ENCODE results near the gene UBAC2. TPM values are rescaled to one million over a fixed set of nuclear protein-coding genes. Genes with fewer than 3 reads are reported as not detected.

The UBAC2 gene
- total and polyA plus RNA-seq, 4 donors = 32.9 to 42.3 (median 35.3) TPM

DNA sequence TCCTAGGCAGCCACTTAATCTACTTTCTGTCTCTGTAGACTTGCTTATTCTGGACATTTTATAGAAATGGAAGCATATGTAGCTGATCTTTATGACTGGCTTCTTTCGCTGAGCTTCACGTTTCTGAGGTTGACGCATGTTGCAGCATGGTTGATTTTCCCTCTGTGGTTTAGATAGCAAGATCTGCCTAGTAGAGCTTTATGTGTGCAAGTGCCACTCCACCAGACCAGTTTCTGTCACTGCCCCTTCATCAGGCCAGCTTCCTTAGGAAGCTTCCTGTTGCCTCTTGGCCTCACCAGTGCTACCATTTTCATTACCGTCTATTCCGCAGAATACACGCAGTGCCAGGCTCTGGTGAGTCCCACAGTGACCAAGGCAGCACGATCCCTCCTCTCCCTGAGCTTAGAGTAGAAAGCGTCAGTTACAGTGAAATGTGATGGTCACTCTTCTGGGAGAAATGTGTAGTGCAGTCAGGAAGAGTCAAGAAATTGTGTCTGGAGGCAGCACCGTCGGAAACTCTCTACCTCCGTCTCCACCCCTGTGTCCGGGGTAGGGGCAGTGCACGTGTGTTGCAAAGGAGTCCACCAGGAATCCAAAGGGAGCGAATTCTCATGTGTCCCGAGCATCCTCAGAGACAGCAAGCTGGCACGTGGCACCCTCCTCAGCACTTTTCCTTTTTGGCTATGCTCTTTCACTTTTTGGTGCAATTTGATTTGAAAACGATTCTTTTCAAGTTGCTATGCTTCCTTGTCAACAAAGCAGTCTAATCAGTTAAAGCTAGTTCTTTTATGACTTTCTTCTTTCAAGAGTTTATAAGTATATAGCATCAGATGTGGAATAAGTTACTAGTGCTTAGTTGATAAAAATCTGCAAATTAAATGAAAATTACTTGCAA lies 151.9 kb downstream of the UBAC2 start:
- H3K27ac ChIP-seq (ENCODE audit: low read depth in 1 of 2, low read length in 2 of 2) = no peak overlapping the region

DNA sequence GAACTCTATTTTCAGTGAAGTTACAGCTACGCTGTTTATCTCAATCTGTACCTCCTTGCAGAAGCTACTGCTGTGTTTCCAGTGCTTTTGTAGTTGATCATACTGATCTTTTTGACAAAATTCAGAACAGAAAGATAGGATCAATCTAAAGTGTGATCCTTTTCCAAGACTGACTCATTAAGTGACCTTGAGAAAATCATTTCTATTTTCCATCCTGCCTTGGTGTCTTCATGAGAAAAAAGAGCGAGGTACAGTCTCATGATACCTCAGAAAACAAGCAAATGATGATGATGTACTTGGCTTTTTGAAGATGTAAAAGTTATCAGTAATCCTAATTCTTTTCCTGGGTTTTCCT lies 152.6 kb downstream of the UBAC2 start:
- H3K36me3 ChIP-seq (ENCODE audit: control insufficient read depth in 4 of 4, insufficient read depth in 3 of 4, low read depth in 1 of 4, low read length in 3 of 4) = peaks cover 2 to 33% (median 14%) of the 10 kb centered on the region in 4 donors
- H3K27me3 ChIP-seq (ENCODE audit: control insufficient read depth in 4 of 4, insufficient read depth in 4 of 4, low read length in 3 of 4) = no peaks in the 10 kb centered on the region
- no peak for TF ChIP-seq RAD21 (IDR thresholded peaks at IDR 0.05)
- 94% methylated on average over 2 of the region's 2 CpGs for WGBS
- H3K4me3 ChIP-seq (ENCODE audit: low read depth in 1 of 3, low read length in 3 of 3) = no peak overlapping the region
- no peak overlapping the region for H3K9ac ChIP-seq (ENCODE audit: low read depth in 1 of 2, low read length in 2 of 2)
- H3K4me1 ChIP-seq (ENCODE audit: control insufficient read depth in 4 of 4, insufficient read depth in 4 of 4, low read length in 3 of 4) = peaks cover 0 to 12% (median 3%) of the 10 kb centered on the region in 4 donors
- no peak overlapping the region for H3K27ac ChIP-seq (ENCODE audit: low read depth in 1 of 2, low read length in 2 of 2)
- DNase-seq (ENCODE audit: low spot score) = no peak
- no peaks in the 10 kb centered on the region for H3K9me3 ChIP-seq (ENCODE audit: control insufficient read depth in 4 of 4, low read length in 3 of 4)

More for the DNA sequence above, 151.9 kb downstream of the UBAC2 start:
- H3K9me3 ChIP-seq (ENCODE audit: control insufficient read depth in 4 of 4, low read length in 3 of 4) = no peaks in the 10 kb centered on the region
- H3K27me3 ChIP-seq (ENCODE audit: control insufficient read depth in 4 of 4, insufficient read depth in 4 of 4, low read length in 3 of 4) = no peaks in the 10 kb centered on the region
- H3K9ac ChIP-seq (ENCODE audit: low read depth in 1 of 2, low read length in 2 of 2) = no peak overlapping the region
- H3K4me3 ChIP-seq (ENCODE audit: low read depth in 1 of 3, low read length in 3 of 3) = no peak overlapping the region
- peaks cover 0 to 12% (median 2%) of the 10 kb centered on the region in 4 donors for H3K4me1 ChIP-seq (ENCODE audit: control insufficient read depth in 4 of 4, insufficient read depth in 4 of 4, low read length in 3 of 4)
- no peak for DNase-seq (ENCODE audit: low spot score)
- no peak for TF ChIP-seq JUND (IDR thresholded peaks at IDR 0.05)
- TF ChIP-seq RAD21 (IDR thresholded peaks at IDR 0.05) = no peak
- no peak for TF ChIP-seq FOXA2 (IDR thresholded peaks at IDR 0.05)
- no peak for TF ChIP-seq RXRA (IDR thresholded peaks at IDR 0.05)
- TF ChIP-seq YY1 (IDR thresholded peaks at IDR 0.05) = no peak
- TF ChIP-seq SP1 (IDR thresholded peaks at IDR 0.05) = no peak
- TF ChIP-seq HNF4A (conservative IDR thresholded peaks at IDR 0.05) = no peak
- TF ChIP-seq, protein P1, sequence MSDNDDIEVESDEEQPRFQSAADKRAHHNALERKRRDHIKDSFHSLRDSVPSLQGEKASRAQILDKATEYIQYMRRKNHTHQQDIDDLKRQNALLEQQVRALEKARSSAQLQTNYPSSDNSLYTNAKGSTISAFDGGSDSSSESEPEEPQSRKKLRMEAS (IDR thresholded peaks at IDR 0.05) = no peak
- no peak for TF ChIP-seq NR2F2 (IDR thresholded peaks at IDR 0.05)
- TF ChIP-seq, protein P2, sequence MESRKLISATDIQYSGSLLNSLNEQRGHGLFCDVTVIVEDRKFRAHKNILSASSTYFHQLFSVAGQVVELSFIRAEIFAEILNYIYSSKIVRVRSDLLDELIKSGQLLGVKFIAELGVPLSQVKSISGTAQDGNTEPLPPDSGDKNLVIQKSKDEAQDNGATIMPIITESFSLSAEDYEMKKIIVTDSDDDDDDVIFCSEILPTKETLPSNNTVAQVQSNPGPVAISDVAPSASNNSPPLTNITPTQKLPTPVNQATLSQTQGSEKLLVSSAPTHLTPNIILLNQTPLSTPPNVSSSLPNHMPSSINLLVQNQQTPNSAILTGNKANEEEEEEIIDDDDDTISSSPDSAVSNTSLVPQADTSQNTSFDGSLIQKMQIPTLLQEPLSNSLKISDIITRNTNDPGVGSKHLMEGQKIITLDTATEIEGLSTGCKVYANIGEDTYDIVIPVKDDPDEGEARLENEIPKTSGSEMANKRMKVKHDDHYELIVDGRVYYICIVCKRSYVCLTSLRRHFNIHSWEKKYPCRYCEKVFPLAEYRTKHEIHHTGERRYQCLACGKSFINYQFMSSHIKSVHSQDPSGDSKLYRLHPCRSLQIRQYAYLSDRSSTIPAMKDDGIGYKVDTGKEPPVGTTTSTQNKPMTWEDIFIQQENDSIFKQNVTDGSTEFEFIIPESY (IDR thresholded peaks at IDR 0.05) = no peak
- TF ChIP-seq, protein P3, sequence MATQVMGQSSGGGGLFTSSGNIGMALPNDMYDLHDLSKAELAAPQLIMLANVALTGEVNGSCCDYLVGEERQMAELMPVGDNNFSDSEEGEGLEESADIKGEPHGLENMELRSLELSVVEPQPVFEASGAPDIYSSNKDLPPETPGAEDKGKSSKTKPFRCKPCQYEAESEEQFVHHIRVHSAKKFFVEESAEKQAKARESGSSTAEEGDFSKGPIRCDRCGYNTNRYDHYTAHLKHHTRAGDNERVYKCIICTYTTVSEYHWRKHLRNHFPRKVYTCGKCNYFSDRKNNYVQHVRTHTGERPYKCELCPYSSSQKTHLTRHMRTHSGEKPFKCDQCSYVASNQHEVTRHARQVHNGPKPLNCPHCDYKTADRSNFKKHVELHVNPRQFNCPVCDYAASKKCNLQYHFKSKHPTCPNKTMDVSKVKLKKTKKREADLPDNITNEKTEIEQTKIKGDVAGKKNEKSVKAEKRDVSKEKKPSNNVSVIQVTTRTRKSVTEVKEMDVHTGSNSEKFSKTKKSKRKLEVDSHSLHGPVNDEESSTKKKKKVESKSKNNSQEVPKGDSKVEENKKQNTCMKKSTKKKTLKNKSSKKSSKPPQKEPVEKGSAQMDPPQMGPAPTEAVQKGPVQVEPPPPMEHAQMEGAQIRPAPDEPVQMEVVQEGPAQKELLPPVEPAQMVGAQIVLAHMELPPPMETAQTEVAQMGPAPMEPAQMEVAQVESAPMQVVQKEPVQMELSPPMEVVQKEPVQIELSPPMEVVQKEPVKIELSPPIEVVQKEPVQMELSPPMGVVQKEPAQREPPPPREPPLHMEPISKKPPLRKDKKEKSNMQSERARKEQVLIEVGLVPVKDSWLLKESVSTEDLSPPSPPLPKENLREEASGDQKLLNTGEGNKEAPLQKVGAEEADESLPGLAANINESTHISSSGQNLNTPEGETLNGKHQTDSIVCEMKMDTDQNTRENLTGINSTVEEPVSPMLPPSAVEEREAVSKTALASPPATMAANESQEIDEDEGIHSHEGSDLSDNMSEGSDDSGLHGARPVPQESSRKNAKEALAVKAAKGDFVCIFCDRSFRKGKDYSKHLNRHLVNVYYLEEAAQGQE (IDR thresholded peaks at IDR 0.05) = no peak
- no peak for TF ChIP-seq FOXA1 (IDR thresholded peaks at IDR 0.05)
- 94% methylated on average over 17 of the region's 17 CpGs for WGBS
- H3K36me3 ChIP-seq (ENCODE audit: control insufficient read depth in 4 of 4, insufficient read depth in 3 of 4, low read depth in 1 of 4, low read length in 3 of 4) = peaks cover 3 to 37% (median 11%) of the 10 kb centered on the region in 4 donors
